Measurements from ENCODE around the gene AZIN2. TPM values are rescaled to one million over a fixed set of nuclear protein-coding genes. Genes with fewer than 3 reads are reported as not detected.

AZIN2 gene
- total and polyA plus RNA-seq, 2 of the 8 experiments (the other 6 are each of a cell fraction or from before 2014, with no cell fraction given), result 0.22 to 0.91 TPM

DNA sequence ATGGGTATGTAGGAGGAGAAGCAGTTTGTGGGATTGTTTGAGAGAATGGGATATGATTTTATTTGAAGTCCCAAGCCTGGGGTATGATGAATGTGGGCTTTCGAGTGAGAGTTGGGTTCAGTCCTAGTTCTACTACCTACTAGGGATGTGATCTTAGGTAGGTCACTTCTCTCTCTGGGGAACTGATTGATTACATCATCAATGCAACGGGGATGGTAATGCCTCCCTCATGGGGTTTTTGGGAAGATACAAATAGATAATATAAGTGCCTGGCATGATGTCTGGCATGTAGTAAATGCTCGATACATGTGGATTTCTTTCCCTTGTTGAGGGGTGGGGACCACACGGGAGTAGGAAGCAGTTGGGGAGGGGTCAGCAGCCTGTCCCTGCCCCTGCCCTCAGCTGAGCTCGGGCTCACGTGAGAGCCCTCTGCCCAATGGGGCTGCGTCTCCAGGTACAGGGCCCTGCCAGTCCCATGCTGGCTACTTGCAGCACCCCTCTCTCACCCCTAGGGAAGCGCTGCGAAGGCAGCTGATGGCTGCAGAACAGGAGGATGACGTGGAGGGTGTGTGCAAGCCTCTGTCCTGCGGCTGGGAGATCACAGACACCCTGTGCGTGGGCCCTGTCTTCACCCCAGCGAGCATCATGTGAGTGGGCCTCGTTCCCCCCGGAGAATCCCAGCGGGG is 38.7 kb downstream of the AZIN2 start (continued):
- no peak for TF ChIP-seq NANOG (IDR thresholded peaks at IDR 0.05; ENCODE audit: insufficient read depth, low read depth, low read length, poor library complexity, severe bottlenecking)
- TF ChIP-seq BCL11A (IDR thresholded peaks at IDR 0.05; ENCODE audit: low read depth in 2 of 2, low read length in 2 of 2), result no peak
- no peak for TF ChIP-seq RXRA (IDR thresholded peaks at IDR 0.05; ENCODE audit: insufficient read depth, low read depth, low read length)
- TF ChIP-seq KDM1A (IDR thresholded peaks at IDR 0.05; ENCODE audit: borderline replicate concordance, low read length), result no peak
- peak in 1 of 2 experiments; percentile 11; a peak in 1 of 4 replicates for TF ChIP-seq RAD21 (IDR thresholded peaks at IDR 0.05 in 1 of 2, conservative IDR thresholded peaks at IDR 0.05 in 1 of 2; ENCODE audit: low read depth in 2 of 2, low read length in 2 of 2)
- TF ChIP-seq KDM4A (IDR thresholded peaks at IDR 0.05; ENCODE audit: low read depth, low read length, severe bottlenecking), result no peak
- TF ChIP-seq, protein P1, sequence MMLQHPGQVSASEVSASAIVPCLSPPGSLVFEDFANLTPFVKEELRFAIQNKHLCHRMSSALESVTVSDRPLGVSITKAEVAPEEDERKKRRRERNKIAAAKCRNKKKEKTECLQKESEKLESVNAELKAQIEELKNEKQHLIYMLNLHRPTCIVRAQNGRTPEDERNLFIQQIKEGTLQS (IDR thresholded peaks at IDR 0.05; ENCODE audit: insufficient read depth, low read depth, low read length), result peak; percentile 86
- no peak for TF ChIP-seq YY1 (IDR thresholded peaks at IDR 0.05; ENCODE audit: low read depth, low read length)
- TF ChIP-seq CREB1 (IDR thresholded peaks at IDR 0.05), result peak; percentile 48; the same call in 1 of the 2 replicates
- TF ChIP-seq BRCA1 (IDR thresholded peaks at IDR 0.05; ENCODE audit: low read depth, low read length), result no peak
- no peak for TF ChIP-seq EGR1 (IDR thresholded peaks at IDR 0.05; ENCODE audit: borderline replicate concordance, low read depth, low read length)
- TF ChIP-seq SRF (IDR thresholded peaks at IDR 0.05; ENCODE audit: low read depth, low read length), result no peak
- no peak; the same call in 1 of the 2 replicates for TF ChIP-seq TBP (IDR thresholded peaks at IDR 0.05; ENCODE audit: low read depth, low read length)
- no peak for TF ChIP-seq CHD2 (IDR thresholded peaks at IDR 0.05; ENCODE audit: low read length)
- TF ChIP-seq, protein P2, sequence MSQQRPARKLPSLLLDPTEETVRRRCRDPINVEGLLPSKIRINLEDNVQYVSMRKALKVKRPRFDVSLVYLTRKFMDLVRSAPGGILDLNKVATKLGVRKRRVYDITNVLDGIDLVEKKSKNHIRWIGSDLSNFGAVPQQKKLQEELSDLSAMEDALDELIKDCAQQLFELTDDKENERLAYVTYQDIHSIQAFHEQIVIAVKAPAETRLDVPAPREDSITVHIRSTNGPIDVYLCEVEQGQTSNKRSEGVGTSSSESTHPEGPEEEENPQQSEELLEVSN (IDR thresholded peaks at IDR 0.05), result no peak
- no peak for TF ChIP-seq GABPA (IDR thresholded peaks at IDR 0.05; ENCODE audit: borderline replicate concordance, insufficient read depth, low read length)
- no peak for TF ChIP-seq TEAD4 (IDR thresholded peaks at IDR 0.05; ENCODE audit: low read depth, low read length)
- TF ChIP-seq RNF2 (IDR thresholded peaks at IDR 0.05; ENCODE audit: borderline replicate concordance, low read depth, low read length, missing control alignments, poor library complexity, severe bottlenecking), result no peak

Data from H1 (cell line).